Keratinocyte (primary cell): Measurements from ENCODE around the gene AHRR. TPM values are rescaled to one million over a fixed set of nuclear protein-coding genes. Genes with fewer than 3 reads are reported as not detected.

Source experiments
- DNase-seq: peaks from one replicate; pipeline ENCODE4 v3.0.0-alpha.2; 2011; ENCODE audit warnings: low read depth, missing footprints, low spot score
- FAIRE-seq: peaks from 2 replicates; lab custom pipeline; 2011; peaks lifted over from hg19 to GRCh38; lab: Jason Lieb, UNC
- H2AFZ ChIP-seq: 2 replicates; pipeline ENCODE4 v1.6.0; 2012; ENCODE audit warnings: low read length, control low read depth, inconsistent platforms; ENCODE audit not compliant: control insufficient read depth
- H3K27ac ChIP-seq: 2 replicates; pipeline ENCODE4 v1.5.1; 2011; ENCODE audit warnings: low read length; ENCODE audit not compliant: control insufficient read depth, insufficient read depth
- H3K27me3 ChIP-seq: 3 replicates; pipeline ENCODE4 v1.6.0; 2011; ENCODE audit warnings: low read length; ENCODE audit not compliant: control insufficient read depth, insufficient read depth; ENCODE audit errors: extremely low read depth
- H3K36me3 ChIP-seq, 2 experiments: 2 replicates in 1 of 2; 3 replicates in 1 of 2; pipeline ENCODE4 v1.5.1; 2011; ENCODE audit warnings: low read length in 2 of 2, mild to moderate bottlenecking in 1 of 2; ENCODE audit not compliant: control insufficient read depth in 2 of 2, insufficient read depth in 2 of 2; ENCODE audit errors: extremely low read depth in 1 of 2
- H3K4me1 ChIP-seq: 3 replicates; pipeline ENCODE4 v1.5.1; 2011; ENCODE audit warnings: low read length; ENCODE audit not compliant: control insufficient read depth, insufficient read depth; ENCODE audit errors: extremely low read depth
- H3K4me2 ChIP-seq: 3 replicates; pipeline ENCODE4 v1.6.0; 2011; ENCODE audit warnings: low read depth, low read length; ENCODE audit not compliant: control insufficient read depth, insufficient read depth; ENCODE audit errors: extremely low read depth
- H3K4me3 ChIP-seq, 3 experiments: fragments of 200-600 bp in 1 of 3; sonication (generic) in 1 of 3; 2 replicates in 2 of 3; 3 replicates in 1 of 3; pipeline ENCODE4 v1.5.1; 2011 to 2016; ENCODE audit warnings: low read length in 3 of 3, mild to moderate bottlenecking in 3 of 3, control low read depth in 2 of 3, inconsistent platforms in 1 of 3, low read depth in 1 of 3, mixed read lengths in 1 of 3, mixed run types in 1 of 3, moderate library complexity in 1 of 3; ENCODE audit not compliant: control insufficient read depth in 2 of 3, insufficient read depth in 2 of 3; ENCODE audit errors: extremely low read depth in 1 of 3
- H3K79me2 ChIP-seq: 2 replicates; pipeline ENCODE4 v1.6.0; 2012; ENCODE audit warnings: low read length; ENCODE audit not compliant: control insufficient read depth, insufficient read depth
- H3K9ac ChIP-seq: 3 replicates; pipeline ENCODE4 v1.6.0; 2011; ENCODE audit warnings: low read length; ENCODE audit not compliant: control insufficient read depth, insufficient read depth; ENCODE audit errors: extremely low read depth
- H3K9me1 ChIP-seq: 3 replicates; pipeline ENCODE4 v1.6.0; 2011; ENCODE audit warnings: low read length; ENCODE audit not compliant: control insufficient read depth, insufficient read depth; ENCODE audit errors: extremely low read depth
- H3K9me3 ChIP-seq: 2 replicates; pipeline ENCODE4 v1.5.1; 2012; ENCODE audit warnings: low read depth, low read length; ENCODE audit not compliant: control insufficient read depth
- H4K20me1 ChIP-seq: 3 replicates; pipeline ENCODE4 v1.6.0; 2011; ENCODE audit warnings: low read length; ENCODE audit not compliant: control insufficient read depth, insufficient read depth; ENCODE audit errors: extremely low read depth
- CTCF ChIP-seq, 3 experiments: IDR thresholded peaks in 1 of 3; conservative IDR thresholded peaks in 1 of 3; optimal IDR thresholded peaks in 1 of 3; 2 replicates in 2 of 3; 3 replicates in 1 of 3; pipeline versions ENCODE3 to v1.5.1; 2011; ENCODE audit warnings: low read length in 3 of 3, mild to moderate bottlenecking in 3 of 3, moderate library complexity in 2 of 3, control low read depth in 1 of 3, inconsistent platforms in 1 of 3; ENCODE audit not compliant: insufficient read depth in 2 of 3; ENCODE audit errors: extremely low read depth in 1 of 3
- EZH2 ChIP-seq: IDR thresholded peaks from one replicate; pipeline ENCODE4 v1.6.1; 2012; ENCODE audit warnings: inconsistent platforms, mild to moderate bottlenecking, low read length, moderate library complexity
- dilution Hi-C: fragments of 300-500 bp; cut with MboI; formaldehyde crosslinking; loops from one replicate; pipeline ENCODE4 v1.7.0; 2020; ENCODE audit warnings: low sequenced_read_pairs; ENCODE audit not compliant: extremely low pct_ligation_motif_present
- polyA plus RNA-seq, 5 experiments: library from polyadenylated mRNA; depleted of rRNA in 3 of 5; stranded (reverse) in 3 of 5; stranded (forward) in 1 of 5; unstranded in 1 of 5; fragments of >200 nt; gene quantifications; 1 replicate in 1 of 5; 2 replicates in 3 of 5; 3 replicates in 1 of 5; pipeline versions ENCODE4 v1.2.1 to v1.2.3, GENCODE V29; 2011 to 2012; ENCODE audit warnings: missing spikeins in 2 of 5, low read depth in 1 of 5, low replicate concordance in 1 of 5

Gene AHRR
- polyA plus RNA-seq, 1 donor (not counting 4 experiments of a cell fraction or from before 2014, with no cell fraction given): 0.24 TPM

DNA sequence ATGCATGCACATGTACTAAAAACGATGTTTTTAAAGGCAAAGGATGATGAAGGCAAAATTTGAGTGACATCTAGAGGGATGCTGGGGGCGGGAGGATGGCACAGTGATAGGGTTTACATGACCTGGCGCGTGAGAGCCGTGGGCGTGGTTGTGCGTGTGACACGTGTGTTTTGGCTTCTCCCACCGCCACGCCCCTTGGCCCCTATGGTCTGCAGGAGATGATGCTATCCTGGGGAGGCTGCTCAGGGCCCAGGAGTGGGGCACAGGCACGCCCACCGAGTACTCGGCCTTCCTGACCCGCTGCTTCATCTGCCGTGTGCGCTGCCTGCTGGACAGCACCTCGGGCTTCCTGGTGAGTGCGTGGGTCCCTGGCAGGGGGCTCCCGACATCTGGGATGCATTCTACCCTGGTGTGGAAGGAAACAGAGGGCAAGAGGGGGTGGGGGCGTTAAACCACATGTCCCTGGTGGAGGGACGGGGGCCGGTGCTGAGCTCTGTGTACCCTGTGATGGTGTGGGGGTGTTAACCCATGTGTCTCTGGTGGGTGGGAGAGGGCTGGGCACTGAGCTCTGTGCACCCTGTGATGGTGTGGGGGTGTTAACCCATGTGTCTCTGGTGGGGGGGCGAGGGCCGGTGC lies 102.2 kb downstream of the AHRR start:
- Histone ChIP-seq H3K27me3 (no peaks in the 10 kb centered on the region), H3K9me1 (no peaks in the 10 kb centered on the region), H2AFZ (no peak overlapping the region), H3K4me1 (peaks cover 3% of the 10 kb centered on the region), H3K4me2 (no peak overlapping the region), H3K36me3 (no peaks in the 10 kb centered on the region), H3K79me2 (no peaks in the 10 kb centered on the region), H3K9ac (no peak overlapping the region), H3K27ac (no peak overlapping the region), H3K9me3 (no peaks in the 10 kb centered on the region), H3K4me3 (no peak overlapping the region), H4K20me1 (no peaks in the 10 kb centered on the region)
- DNase-seq (no peak), FAIRE-seq (no peak)
- TF ChIP-seq EZH2 (no peak), CTCF (optimal IDR thresholded peaks at IDR 0.05 in 1 of 3, IDR thresholded peaks at IDR 0.05 in 1 of 3, conservative IDR thresholded peaks at IDR 0.05 in 1 of 3; ENCODE audit: extremely low read depth in 1 of 3, insufficient read depth in 2 of 3, low read length in 3 of 3) (no peak)
- dilution Hi-C loops: no loop called here

DNA sequence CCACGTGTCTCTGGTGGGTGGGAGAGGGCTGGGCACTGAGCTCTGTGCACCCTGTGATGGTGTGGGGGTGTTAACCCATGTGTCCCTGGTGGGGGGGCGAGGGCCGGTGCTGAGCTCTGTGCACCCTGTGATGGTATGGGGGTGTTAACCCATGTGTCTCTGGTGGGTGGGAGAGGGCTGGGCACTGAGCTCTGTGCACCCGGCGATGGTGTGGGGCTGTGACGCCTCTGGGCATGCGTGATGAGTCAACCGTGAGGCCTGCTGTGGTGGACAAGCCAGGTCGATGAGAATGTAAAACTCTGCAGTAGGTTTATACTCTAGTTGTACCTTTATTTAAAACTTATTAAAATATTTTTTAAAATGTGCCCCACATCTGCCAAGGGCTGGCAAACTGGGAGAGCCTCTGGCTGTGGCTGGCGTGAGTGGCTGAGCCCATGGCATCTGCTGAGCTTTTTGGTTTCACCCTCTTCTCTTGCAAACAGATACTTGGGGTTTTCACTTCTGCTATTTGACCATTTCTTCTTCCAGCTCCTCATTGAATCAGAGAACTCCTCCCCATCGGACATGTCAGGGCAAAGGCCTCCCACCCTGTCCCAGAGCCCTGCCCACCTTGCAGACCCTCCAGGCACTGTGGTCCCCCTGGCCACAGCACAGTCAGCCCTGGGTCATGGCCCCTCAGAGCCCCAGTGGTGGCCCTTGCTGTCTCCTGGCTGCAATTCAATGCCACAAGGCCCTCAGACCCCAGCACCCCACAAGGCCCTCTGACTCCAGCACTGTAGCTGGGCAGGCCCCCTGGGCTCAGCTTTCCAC lies 103.0 kb downstream of the AHRR start:
- DNase-seq (no peak), FAIRE-seq (no peak)
- dilution Hi-C loops: no loop called here
- H3K4me3 ChIP-seq: no peak overlapping the region
- no peaks in the 10 kb centered on the region for H3K9me3 ChIP-seq
- no peaks in the 10 kb centered on the region for H3K36me3 ChIP-seq
- TF ChIP-seq CTCF (optimal IDR thresholded peaks at IDR 0.05 in 1 of 3, IDR thresholded peaks at IDR 0.05 in 1 of 3, conservative IDR thresholded peaks at IDR 0.05 in 1 of 3; ENCODE audit: extremely low read depth in 1 of 3, insufficient read depth in 2 of 3, low read length in 3 of 3): no peak
- TF ChIP-seq EZH2: no peak
- peaks cover 3% of the 10 kb centered on the region for H3K4me1 ChIP-seq
- H3K4me2 ChIP-seq: no peak overlapping the region
- no peak overlapping the region for H3K9ac ChIP-seq
- H4K20me1 ChIP-seq: no peaks in the 10 kb centered on the region
- no peaks in the 10 kb centered on the region for H3K79me2 ChIP-seq
- H3K27me3 ChIP-seq: no peaks in the 10 kb centered on the region
- no peak overlapping the region for H3K27ac ChIP-seq
- H2AFZ ChIP-seq: no peak overlapping the region
- no peaks in the 10 kb centered on the region for H3K9me1 ChIP-seq
